Measurements from ENCODE around the gene CCNYL1. TPM values are rescaled to one million over a fixed set of nuclear protein-coding genes. Genes with fewer than 3 reads are reported as not detected.

CCNYL1 gene
- total RNA-seq = 10 to 100 TPM; 19.9 to 33.1 TPM

DNA sequence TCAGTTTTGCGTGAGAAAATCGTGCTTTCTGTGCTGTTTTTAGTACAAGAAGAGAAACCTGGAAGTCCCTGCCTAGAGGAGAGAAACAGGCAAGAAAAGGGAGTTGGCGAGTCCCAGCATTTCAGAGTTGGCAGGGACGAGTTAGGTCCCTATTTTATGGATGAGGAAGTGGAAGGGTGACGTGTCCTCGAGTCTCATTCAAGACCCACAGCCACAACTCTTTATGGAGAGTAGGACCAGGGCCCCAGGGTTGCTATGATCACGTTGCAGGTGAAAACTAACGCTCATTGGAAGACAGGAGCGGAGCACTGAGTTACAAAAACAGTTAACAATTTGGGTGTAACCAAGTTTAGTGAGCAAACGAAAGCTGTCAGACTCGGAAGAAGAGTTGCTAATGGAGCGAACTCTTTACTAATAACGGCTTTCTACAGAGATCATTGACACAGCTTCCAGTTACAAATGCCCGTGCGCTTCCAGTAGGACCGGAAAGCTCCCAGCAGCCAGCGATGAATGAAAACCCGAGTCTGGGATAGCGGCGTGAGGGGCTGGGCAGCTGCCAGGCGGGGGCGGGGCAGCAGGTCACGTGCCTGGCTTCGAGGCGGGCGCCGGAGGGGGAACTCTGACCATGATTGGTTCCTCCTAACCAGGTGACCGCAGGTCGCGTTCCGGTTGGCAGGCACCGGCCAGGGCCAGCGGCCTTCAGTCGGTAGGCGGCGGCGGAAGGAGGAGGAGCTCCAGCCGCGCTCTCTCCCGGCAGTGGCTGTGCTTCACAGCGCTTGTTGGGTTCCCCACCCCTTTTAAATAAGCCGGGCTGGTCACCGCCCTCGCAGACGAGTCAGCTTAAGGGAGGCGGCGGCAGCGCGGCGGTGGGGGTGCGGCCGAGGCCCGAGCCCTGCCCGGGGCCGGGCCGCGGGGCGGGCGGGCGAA, at the start of gene CCNYL1:
Gene CCNYL1, plus strand, starts transcription at position 827 of the 927 bp plus-strand sequence. CDS start 257 bp downstream, outside the sequence.
- intact Hi-C loops (cut with DNase I) = loop anchor here (5.0 kb wide), 1 partner anchor 84 kb away; the partner anchor contains the start of gene METTL21A
- peak; percentile 98 for DNase-seq
- Histone ChIP-seq H3K4me1 (no peaks in the 10 kb centered on the region), H3K36me3 (no peaks in the 10 kb centered on the region), H3K27me3 (no peaks in the 10 kb centered on the region), H3K9me3 (no peaks in the 10 kb centered on the region), H3K4me3 (peak within 1 kb of the TSS; percentile 94), H3K9ac (ENCODE audit: low read depth in 2 of 2, low read length in 2 of 2) (peak within 1 kb of the TSS; percentile 85 to 96), H3K27ac (peak within 1 kb of the TSS; percentile 95)
- TF ChIP-seq, protein P1, sequence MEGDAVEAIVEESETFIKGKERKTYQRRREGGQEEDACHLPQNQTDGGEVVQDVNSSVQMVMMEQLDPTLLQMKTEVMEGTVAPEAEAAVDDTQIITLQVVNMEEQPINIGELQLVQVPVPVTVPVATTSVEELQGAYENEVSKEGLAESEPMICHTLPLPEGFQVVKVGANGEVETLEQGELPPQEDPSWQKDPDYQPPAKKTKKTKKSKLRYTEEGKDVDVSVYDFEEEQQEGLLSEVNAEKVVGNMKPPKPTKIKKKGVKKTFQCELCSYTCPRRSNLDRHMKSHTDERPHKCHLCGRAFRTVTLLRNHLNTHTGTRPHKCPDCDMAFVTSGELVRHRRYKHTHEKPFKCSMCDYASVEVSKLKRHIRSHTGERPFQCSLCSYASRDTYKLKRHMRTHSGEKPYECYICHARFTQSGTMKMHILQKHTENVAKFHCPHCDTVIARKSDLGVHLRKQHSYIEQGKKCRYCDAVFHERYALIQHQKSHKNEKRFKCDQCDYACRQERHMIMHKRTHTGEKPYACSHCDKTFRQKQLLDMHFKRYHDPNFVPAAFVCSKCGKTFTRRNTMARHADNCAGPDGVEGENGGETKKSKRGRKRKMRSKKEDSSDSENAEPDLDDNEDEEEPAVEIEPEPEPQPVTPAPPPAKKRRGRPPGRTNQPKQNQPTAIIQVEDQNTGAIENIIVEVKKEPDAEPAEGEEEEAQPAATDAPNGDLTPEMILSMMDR (IDR thresholded peaks at IDR 0.05) = no peak

DNA sequence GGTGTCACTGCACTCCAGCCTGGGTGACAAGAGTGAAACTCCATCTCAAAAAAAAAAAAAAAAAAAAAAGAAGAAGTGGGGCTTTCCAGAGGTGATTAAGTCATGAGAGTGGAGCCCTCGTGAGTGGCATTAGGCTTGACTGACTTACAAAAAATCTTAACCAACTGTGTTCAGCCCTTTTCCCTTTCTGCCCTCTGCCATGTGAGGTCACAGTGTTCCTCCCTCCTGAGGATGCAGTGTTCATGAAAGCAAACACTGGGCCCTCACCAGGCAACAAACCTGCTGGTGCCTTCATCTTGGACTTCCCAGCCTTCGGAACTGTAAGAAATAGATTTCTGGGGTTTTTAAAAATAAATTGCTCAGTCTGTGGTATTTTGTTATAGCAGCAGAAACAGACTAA, 49.2 kb upstream of the CCNYL1 start:
- no peak for DNase-seq
- intact Hi-C loops (cut with DNase I) = no loop called here
- Histone ChIP-seq H3K27me3 (no peaks in the 10 kb centered on the region), H3K9me3 (no peaks in the 10 kb centered on the region), H3K27ac (no peak overlapping the region), H3K4me3 (no peak overlapping the region), H3K4me1 (no peaks in the 10 kb centered on the region), H3K36me3 (no peaks in the 10 kb centered on the region), H3K9ac (ENCODE audit: low read depth in 2 of 2, low read length in 2 of 2) (no peak overlapping the region)
- TF ChIP-seq, protein P1 (IDR thresholded peaks at IDR 0.05) = no peak

DNA sequence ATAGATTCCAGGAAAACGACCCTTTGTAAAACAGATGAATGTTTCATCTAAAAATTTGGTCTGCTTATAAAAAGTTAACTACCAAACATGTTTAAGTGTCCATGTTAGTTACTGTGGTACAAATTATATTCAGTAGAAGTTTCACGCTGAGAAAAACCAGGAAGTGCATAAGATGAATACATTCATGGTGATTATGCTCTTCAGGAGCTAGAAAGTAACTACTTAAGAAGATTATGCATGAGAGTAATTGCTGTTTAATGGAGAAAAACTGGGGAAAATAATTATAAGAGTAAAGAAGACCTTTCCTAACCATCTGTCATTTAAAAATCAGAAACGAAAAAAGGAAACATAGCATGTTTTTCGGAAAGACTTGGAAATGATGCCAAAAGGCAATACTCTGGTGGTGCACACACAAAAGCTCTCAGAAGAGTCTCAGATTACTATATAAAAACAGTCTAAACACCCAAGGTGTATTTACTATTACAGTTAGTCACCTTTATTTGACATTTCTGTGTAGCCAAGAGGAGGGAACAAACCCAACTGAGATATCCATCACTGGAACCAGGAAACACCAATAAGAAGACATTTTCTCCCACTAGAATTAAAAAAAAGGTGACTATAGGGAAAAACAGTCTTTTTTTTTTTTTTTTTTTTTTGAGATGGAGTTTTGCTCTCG, 47.4 kb upstream of the CCNYL1 start:
- intact Hi-C loops (cut with DNase I) = no loop called here
- Histone ChIP-seq H3K9ac (ENCODE audit: low read depth in 2 of 2, low read length in 2 of 2) (no peak overlapping the region), H3K9me3 (no peaks in the 10 kb centered on the region), H3K4me1 (no peaks in the 10 kb centered on the region), H3K27me3 (no peaks in the 10 kb centered on the region), H3K4me3 (no peak overlapping the region), H3K36me3 (no peaks in the 10 kb centered on the region), H3K27ac (no peak overlapping the region)
- TF ChIP-seq, protein P1 (IDR thresholded peaks at IDR 0.05) = no peak
- no peak for DNase-seq

DNA sequence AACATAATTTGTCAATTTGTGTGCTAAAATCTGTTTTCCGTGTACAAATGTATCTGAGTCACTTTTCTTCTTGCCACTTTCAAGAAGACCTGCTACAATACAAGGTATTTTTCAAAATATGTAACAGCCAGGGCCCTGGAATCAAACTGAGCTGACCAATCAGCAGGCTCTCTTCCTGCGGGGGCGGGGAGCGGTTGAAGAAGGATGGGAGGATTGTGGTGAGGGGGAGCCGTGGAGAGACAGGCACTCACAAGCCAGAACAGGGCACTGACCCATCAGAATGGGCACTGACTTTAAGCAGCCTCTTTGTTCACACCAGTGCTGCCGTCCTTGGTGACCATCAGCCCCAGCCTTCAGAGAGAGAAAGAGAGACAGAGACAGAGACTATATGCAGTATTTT, 40.6 kb upstream of the CCNYL1 start:
- Histone ChIP-seq H3K4me3 (no peak overlapping the region), H3K9ac (ENCODE audit: low read depth in 2 of 2, low read length in 2 of 2) (no peak overlapping the region), H3K36me3 (no peaks in the 10 kb centered on the region), H3K9me3 (no peaks in the 10 kb centered on the region), H3K4me1 (no peaks in the 10 kb centered on the region), H3K27ac (no peak overlapping the region), H3K27me3 (no peaks in the 10 kb centered on the region)
- intact Hi-C loops (cut with DNase I) = no loop called here
- no peak for DNase-seq
- TF ChIP-seq, protein P1 (IDR thresholded peaks at IDR 0.05) = no peak

DNA sequence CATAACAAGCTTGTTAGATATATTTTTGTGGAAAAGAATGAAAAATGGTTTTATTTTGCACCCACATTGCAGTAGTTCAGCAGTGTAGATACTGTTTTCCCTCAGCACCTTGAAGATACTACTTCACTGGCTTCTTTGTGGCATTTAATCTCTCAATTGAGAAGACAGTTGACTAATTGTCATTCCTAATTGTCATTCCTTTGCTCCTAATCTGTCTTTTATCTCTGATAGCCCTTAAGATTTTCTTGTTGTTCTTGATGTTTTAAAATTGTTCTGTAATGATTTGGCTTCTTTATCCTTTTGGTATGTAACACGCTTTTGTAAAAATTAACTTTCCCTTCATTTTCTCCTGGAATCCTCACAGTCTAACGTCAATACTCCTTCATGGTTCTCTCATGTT, 38.0 kb upstream of the CCNYL1 start:
- no peak for DNase-seq
- intact Hi-C loops (cut with DNase I) = no loop called here
- no peak overlapping the region for H3K9ac ChIP-seq (ENCODE audit: low read depth in 2 of 2, low read length in 2 of 2)
- no peak overlapping the region for H3K27ac ChIP-seq
- no peak overlapping the region for H3K4me3 ChIP-seq
- H3K27me3 ChIP-seq = no peaks in the 10 kb centered on the region
- H3K36me3 ChIP-seq = no peaks in the 10 kb centered on the region
- H3K4me1 ChIP-seq = no peaks in the 10 kb centered on the region
- no peaks in the 10 kb centered on the region for H3K9me3 ChIP-seq
- TF ChIP-seq, protein P1 (IDR thresholded peaks at IDR 0.05) = no peak
